Prostate gland (tissue), 2 donors: ENCODE data around the gene CIT.

Experiments used
- CTCF ChIP-seq, 4 experiments: fragments of 200-600 bp in 2 of 4; fragments of 450-650 bp in 2 of 4; sonication (generic) in 2 of 4; IDR thresholded peaks; 1 replicate in 3 of 4; 2 replicates in 1 of 4; pipeline ENCODE4 v1.5.1; 2016 to 2019; ENCODE audit warnings: antibody characterized with exemption in 4 of 4, mild to moderate bottlenecking in 2 of 4, moderate library complexity in 2 of 4
- POLR2A ChIP-seq: fragments of 450-650 bp; IDR thresholded peaks from one replicate; pipeline ENCODE4 v1.6.1; 2016; ENCODE audit warnings: antibody characterized with exemption, mild to moderate bottlenecking
- POLR2AphosphoS5 ChIP-seq: sonication (generic); formaldehyde crosslinking; IDR thresholded peaks from one replicate; pipeline ENCODE4 v1.6.1; 2017; ENCODE audit warnings: antibody characterized with exemption

- TF ChIP-seq CTCF (IDR thresholded peaks at IDR 0.05), result no peak
- TF ChIP-seq POLR2A, result no peak
- no peak for TF ChIP-seq POLR2AphosphoS5
Measured at GRCh38 chr12:119728444-119728745, 148.7 kb downstream of the CIT start.
